ENCODE measurements around the gene SLC17A7. TPM values are rescaled to one million over a fixed set of nuclear protein-coding genes. Genes with fewer than 3 reads are reported as not detected.

SLC17A7 gene
- total and polyA plus RNA-seq, 9 of the 15 experiments (the other 6 are each of a cell fraction or from before 2014, with no cell fraction given) = 1.1 to 15.7 (median 2.4) TPM

GRCh38 chr19:49422407-49423070 is 18.8 kb downstream of the SLC17A7 start (continued):
- peak; percentile 99 for TF ChIP-seq MGA (IDR thresholded peaks at IDR 0.05)
- peak; percentile 65 to 74 for TF ChIP-seq NRF1 (conservative IDR thresholded peaks at IDR 0.05 in 1 of 2, IDR thresholded peaks at IDR 0.05 in 1 of 2)
- no peak for TF ChIP-seq MCM2 (IDR thresholded peaks at IDR 0.05; ENCODE audit: low read depth)
- TF ChIP-seq CTBP1 (IDR thresholded peaks at IDR 0.05; ENCODE audit: borderline replicate concordance) = peak; percentile 100
- no peak for TF ChIP-seq FOS (IDR thresholded peaks at IDR 0.05; ENCODE audit: extremely low read depth, insufficient read length)
- peak in 1 of 2 experiments; percentile 46; a peak in 1 of 4 replicates for TF ChIP-seq MNT (conservative IDR thresholded peaks at IDR 0.05)
- no peak for TF ChIP-seq ZNF143 (CRISPR knock-in tag; IDR thresholded peaks at IDR 0.05)
- TF ChIP-seq LARP7 (IDR thresholded peaks at IDR 0.05) = 0 out of 2 replicates have a peak, but pooled peaks have one; percentile 75
- TF ChIP-seq ZNF584 (CRISPR knock-in tag; IDR thresholded peaks at IDR 0.05; ENCODE audit: low read depth) = 0 out of 2 replicates have a peak, but pooled peaks have one; percentile 48
- 0 out of 2 replicates have a peak, but pooled peaks have one; percentile 9 for TF ChIP-seq TEAD4 (IDR thresholded peaks at IDR 0.05; ENCODE audit: low read length)
- no peak for TF ChIP-seq TEAD4 (CRISPR knock-in tag; IDR thresholded peaks at IDR 0.05; ENCODE audit: borderline replicate concordance)
- peak; percentile 61; the same call in 1 of the 2 replicates for TF ChIP-seq ZNF263 (CRISPR knock-in tag; IDR thresholded peaks at IDR 0.05; ENCODE audit: borderline replicate concordance)
- no peak for TF ChIP-seq BDP1 (IDR thresholded peaks at IDR 0.05; ENCODE audit: insufficient read depth, insufficient read length)
